GM18951 (cell line): ENCODE data around the gene ZNF823.
"Not testable (repeated sequence)": the region's sequence is repeated elsewhere in the genome, so short reads cannot be mapped to it uniquely, and the experiment has no call there.

ENCODE experiments used
- POLR2A ChIP-seq: IDR thresholded peaks from 4 replicates; pipeline ENCODE4 v1.6.1; 2011; ENCODE audit warnings: mild to moderate bottlenecking; ENCODE audit not compliant: insufficient read length, insufficient read depth; ENCODE audit errors: extremely low read depth
- in situ Hi-C: fragments of 300-500 bp; cut with MboI; formaldehyde crosslinking; loops from one replicate; pipeline ENCODE4 v1.12.0; 2022; ENCODE audit warnings: low sequenced_read_pairs, mixed read lengths, inconsistent platforms; ENCODE audit not compliant: unreplicated experiment

ZNF823 gene

DNA sequence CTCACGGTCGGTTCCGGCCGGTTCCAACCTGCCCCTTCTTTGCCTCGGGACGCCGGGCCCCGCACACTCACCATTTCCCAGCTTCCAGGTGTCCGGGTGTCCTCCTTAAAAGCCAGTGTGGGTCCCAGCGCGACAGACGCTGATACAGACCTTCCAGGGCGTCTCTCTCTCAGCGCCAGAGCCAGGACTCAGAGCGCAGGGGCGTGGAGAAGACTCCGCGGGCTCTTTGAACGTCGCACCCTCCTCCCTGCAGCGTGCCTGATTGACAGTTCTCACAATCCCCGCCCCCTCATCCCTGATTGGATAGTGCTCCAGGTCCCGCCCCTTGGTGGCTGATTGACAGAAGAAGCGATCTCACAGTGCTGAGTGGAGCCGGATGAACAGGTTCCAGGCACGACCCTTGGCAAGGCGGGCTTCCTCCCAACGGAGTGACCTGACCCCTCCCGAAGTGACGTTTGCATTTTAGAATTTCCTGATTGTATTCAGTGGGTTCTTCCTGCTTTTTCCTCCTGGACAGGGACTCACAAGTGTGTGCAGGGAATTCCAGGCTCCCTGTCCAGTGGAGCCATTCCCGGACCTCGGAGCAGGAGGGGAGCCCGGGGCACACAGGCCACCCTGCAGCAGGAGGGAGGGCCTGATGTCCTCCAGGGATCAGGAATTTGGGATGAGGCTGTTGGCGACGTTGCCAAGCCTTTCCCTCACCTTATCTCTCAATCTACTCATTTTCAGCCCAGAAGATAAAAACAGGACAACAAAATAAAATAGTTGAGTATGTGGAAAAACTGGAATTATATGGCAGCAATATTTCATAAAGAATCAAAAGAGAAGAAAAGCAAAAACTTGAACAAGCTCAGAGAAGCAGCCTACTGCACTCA, at the start of gene ZNF823:
TSS of gene ZNF823 (minus strand) at position 201 of the 875 bp plus-strand sequence. CDS start at position 74, 127 bp downstream.
- TF ChIP-seq POLR2A: peak; percentile 80
- in situ Hi-C loops: no loop called here

DNA sequence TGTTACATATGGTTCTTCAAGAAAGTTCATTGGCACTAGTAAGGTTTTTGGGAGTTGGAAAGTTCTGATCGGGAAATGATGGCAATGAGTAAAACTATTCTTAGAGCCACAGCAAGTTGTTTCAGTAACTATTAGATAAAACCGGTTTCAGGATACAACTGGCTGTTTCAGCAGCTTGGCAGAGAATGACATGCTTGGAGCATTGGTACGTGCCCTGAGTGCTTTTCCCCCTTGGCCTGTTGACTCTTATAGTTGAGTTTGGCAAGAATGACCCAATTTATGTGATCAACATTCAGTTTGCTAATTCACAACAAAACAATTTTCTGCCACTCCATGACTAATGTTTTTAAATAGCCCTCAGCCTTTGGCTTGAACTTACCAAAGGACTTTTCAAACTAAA, 48.8 kb upstream of the ZNF823 start:
- TF ChIP-seq POLR2A: no peak
- in situ Hi-C loops: no loop called here

DNA sequence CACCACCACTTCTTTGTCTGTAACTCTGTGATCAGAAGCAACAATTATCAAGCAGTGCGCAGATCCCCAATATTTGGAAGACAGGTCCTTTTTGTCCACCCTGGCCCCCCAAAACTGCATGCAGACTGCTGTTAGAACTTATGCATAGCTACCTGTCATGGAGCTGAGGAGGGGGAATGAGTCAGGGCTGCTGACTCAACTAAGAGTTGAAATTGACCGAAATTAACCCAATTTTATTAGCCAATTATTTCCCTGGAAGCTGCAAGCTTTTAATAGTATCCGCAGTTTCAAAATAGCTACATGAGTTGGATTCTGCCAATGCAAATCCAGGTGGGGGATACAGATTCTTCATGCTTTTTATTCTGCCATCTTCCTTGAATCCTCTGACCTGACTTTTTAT, 45.6 kb upstream of the ZNF823 start:
- TF ChIP-seq POLR2A: no peak

DNA sequence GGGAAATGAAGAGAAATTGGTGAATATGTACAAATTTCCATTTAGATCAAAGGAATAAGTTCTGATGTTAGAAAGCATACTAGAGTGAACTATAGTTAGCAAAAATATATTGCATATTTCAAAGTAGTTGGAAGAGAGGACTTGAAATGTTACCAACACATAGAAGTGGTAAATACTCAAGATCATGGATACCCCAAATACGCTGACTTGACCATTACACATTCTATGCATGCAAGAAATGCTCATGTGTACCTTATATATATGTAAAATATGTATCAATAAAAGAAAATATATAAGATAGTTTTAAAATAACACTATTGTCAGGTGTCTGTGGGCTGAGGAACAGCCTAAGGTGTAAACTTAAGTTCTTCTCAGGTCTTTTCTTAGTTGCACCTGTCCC, 45.0 kb upstream of the ZNF823 start:
- TF ChIP-seq POLR2A: no peak
- in situ Hi-C loops: no loop called here

More for the DNA sequence above, 45.6 kb upstream of the ZNF823 start:
- in situ Hi-C loops: no loop called here

DNA sequence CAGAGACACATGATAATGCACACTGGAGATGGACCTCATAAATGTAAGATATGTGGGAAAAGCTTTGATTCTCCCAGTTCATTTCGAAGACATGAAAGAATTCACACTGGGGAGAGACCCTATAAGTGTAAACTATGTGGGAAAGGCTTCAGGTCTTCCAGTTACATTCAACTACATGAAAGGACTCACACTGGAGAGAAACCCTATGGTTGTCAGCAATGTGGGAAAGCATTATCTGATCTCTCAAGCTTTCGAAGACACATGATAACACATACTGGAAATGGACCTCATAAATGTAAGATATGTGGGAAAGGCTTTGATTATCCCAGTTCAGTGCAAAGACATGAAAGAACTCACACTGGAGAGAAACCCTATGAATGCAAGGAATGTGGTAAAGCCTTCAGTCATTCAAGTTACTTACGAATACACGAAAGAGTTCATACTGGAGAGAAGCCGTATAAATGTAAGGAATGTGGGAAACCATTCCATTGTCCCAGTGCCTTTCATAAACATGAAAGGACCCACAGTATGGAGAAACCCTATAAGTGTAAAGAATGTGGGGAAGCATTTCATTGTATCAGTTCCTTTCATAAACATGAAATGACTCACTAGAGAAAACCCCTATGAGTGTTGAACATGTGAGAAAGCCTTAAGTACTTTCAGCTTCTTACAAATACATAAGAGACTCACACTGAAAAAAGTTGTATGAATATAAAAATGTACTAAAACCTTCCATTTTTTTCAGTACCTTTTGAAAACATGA, 42.7 kb upstream of the ZNF823 start:
- no peak for TF ChIP-seq POLR2A
- in situ Hi-C loops: no loop called here

DNA sequence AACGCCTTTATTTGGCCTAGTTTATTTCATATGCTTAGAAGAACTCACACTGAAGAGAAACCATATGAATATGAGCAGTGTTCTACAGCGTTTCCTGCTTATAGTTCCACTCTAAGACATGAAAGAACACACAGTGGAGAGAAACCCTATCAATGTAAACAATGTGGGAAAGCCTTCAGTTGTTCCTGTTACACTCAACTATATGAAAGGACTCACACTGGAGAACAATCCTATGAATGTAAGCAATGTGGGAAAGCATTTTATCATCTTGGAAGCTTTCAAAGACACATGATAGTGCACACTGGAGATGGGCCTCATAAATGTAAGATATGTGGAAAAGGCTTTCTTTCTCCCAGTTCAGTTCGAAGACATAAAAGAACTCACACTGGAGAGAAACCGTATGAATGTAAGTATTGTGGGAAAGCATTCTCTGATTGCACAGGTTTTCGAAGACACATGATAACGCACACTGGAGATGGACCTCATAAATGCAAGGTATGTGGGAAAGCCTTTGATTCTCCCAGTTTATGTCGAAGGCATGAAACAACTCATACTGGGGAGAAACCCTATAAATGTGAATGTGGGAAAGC, 41.8 kb upstream of the ZNF823 start:
- in situ Hi-C loops: no loop called here
- TF ChIP-seq POLR2A: no peak

DNA sequence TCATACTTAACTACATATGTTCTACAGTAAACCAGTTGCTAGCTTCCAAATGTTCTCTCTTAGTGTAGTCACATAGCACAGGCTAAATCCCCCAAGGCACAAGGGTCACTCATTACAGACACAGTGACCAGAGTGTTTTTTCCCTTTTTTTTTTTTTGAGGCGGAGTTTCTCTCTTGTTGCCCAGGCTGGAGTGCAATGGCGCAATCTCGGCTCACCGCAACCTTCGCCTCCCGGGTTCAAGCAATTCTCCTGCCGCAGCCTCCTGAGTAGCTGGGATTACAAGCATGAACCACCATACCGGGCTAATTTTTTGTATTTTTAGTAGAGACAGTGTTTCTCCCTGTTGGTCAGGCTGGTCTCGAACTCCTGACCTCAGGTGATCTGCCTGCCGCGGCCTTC, 37.9 kb upstream of the ZNF823 start:
- in situ Hi-C loops: not testable (repeated sequence)

DNA sequence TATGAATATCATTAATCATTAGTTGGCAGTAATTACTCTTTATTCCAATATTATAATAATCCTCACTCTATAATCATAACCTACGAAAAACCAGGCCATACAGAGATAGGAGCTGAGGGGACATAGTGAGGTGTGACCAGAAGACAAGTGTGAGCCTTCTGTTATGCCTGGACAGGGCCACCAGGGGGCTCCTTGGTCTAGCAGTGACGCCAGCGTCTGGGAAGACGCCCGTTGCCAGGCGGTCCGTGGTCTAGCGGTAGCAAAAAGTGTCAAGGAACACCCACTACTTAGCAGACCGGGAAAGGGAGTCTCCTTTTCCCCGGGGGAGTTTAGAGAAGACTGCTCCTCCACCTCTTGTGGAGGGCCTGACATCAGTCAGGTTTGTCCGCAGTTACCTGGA, 32.8 kb upstream of the ZNF823 start:
- in situ Hi-C loops: not testable (repeated sequence)

DNA sequence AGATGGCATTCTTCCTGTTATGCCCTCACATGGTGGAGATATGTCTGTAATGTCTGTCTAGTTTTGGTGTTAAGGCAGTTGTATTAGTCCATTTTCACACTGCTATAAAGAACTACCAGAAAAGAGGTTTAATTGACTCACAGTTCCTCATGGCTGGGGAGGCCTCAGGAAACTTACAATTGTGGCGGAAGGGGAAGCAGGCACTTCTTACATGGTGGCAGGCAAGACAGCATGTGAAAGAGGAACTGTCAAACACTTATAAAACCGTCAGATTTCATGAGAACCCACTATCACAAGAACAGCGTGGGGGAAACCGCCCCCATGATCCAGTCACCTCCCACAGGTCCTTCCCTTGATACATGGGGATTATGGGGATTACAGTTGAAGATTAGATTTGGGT, 31.2 kb upstream of the ZNF823 start:
- in situ Hi-C loops: no loop called here
- no peak for TF ChIP-seq POLR2A

DNA sequence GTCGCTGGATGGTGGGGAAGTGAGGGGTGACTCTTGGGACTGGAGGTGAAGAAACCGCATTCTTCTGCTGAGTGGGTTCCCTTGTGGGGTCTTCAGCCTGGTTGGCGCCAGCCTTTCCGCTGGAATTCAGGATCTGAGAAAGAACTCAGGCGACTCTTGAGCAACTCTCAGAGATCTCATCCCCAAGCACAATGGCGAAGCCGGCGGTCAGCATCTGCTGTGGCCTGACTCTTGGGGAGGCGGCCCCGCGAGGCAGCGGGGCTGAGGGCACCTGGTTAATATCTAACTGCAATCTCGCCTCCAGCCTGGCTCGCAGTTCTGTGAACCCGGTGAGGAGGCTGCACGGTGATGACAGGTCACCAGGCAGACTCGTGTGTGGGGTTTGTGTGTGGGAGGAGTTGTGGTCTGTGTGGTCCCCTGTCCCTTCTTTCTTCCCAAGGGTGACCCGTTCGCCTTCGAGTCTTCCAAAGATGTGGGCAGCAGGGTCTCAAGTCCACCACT, 28.9 kb upstream of the ZNF823 start:
- peak; percentile 52 for TF ChIP-seq POLR2A
- in situ Hi-C loops: no loop called here

DNA sequence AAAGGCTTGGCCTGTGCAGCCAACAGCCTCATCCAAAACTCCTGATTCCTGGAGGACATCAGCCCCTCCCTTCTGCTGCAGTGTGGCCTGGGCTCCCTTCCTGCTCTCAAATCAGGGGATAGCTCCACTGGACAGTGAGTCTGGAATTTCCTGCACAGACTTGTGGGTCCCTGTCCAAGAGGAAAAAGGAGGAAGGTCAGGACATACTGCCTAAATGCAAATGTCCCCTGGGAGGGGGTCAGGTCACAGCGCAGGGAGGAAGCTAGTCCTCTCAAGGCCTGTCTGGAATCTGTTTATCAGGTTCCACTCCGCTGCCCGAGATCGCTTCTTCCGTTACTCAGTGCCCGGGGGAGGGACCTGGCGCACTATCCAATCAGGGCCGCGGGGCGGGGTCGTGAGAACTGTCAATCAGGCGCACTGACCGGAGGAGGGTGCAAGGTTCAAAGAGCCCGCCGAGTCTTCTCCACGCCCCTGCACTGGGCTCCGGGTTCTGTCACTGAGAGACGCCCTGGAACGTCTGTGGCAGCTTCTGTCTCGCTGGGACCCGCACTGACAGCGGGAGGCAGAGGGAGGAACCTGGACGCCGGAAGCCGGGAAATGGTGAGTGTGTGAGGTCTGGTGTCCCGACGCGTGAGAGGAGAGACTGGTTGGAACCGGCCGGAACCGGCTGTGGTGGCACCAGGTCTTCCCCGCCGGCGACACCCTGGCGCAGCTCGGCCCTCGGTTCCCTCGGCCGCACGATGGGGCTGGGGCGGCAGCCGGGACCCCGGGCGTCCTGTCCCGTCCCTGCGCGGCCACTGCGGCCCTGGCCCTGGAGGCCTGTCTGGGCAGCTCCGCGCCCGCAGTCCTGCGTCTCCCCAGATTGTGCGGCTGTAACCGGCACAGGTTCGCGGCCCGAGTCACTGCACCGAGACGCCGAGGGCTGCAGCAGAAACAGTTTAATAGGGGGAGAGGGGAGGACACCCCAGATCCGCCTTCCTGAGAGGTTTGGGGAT, 28.1 kb upstream of the ZNF823 start, which contains the start of gene ZNF441:
TSS of gene ZNF441 (plus strand) at position 404 of the 995 bp plus-strand sequence. CDS start at position 598, 194 bp downstream.
- peak; percentile 81 for TF ChIP-seq POLR2A
- in situ Hi-C loops: no loop called here

DNA sequence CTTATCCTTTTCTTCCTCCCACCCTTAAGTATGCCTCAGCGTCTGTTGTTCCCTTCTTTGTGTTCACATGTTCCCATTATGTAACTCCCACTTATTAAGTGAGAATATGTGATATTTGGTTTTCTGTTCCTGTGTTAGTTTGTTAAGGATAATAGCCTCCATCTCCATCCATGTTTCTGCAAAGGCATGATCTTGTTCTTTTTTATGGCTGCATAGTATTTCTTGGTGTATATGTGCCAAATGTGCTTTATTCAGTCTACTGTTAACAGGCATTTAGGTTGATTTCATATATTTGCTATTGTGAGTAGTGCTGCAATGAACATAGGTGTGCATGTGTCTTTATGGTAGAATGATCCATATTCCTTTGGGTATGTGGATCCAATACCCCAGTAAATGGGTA, 24.9 kb upstream of the ZNF823 start:
- TF ChIP-seq POLR2A: no peak
- in situ Hi-C loops: no loop called here
